ENCODE data around the gene CLK1. TPM values are rescaled to one million over a fixed set of nuclear protein-coding genes. Genes with fewer than 3 reads are reported as not detected.
A peak's percentile ranks its signal among the peaks of the same experiment; 100 is the strongest.
"Not testable (repeated sequence)": the region's sequence is repeated elsewhere in the genome, so short reads cannot be mapped to it uniquely, and the experiment has no call there.

The CLK1 gene
- 100 to 1,000 TPM in 1 of 2 donors, 10 to 100 TPM in 1; 75.9 to 460 TPM for polyA plus RNA-seq

- peaks cover 0 to 3% of the 10 kb centered on the region in 2 donors for H3K4me1 ChIP-seq (ENCODE audit: control insufficient read depth in 2 of 2, insufficient read depth in 2 of 2, low read length in 1 of 2)
- H3K4me3 ChIP-seq (ENCODE audit: low read depth in 1 of 2, low read length in 2 of 2) = peak within 1 kb of the TSS; percentile 96 to 99
- no peaks in the 10 kb centered on the region for H3K9me3 ChIP-seq (ENCODE audit: control insufficient read depth in 2 of 2, insufficient read depth in 1 of 2, low read depth in 1 of 2, low read length in 1 of 2)
- peaks cover 0 to 4% of the 10 kb centered on the region in 2 donors for H3K36me3 ChIP-seq (ENCODE audit: control insufficient read depth in 2 of 2, insufficient read depth in 2 of 2, low read length in 1 of 2)
- no peaks in the 10 kb centered on the region for H3K27me3 ChIP-seq (ENCODE audit: control insufficient read depth in 1 of 2, insufficient read depth in 2 of 2, low read length in 2 of 2)
- peak within 1 kb of the TSS; percentile 100 for H3K27ac ChIP-seq (ENCODE audit: low read depth in 2 of 2, low read length in 1 of 2)
- WGBS, 2 donors = 1% methylated on average over 89 of the region's 89 CpGs
Observed at GRCh38 chr2:200864176-200865034, at the start of gene CLK1. Gene CLK1 (minus strand): TSS chr2:200864658. CDS start chr2:200861862, 2,796 bp downstream.

- H3K9me3 ChIP-seq (ENCODE audit: control insufficient read depth in 2 of 2, insufficient read depth in 1 of 2, low read depth in 1 of 2, low read length in 1 of 2) = no peaks in the 10 kb centered on the region
- H3K36me3 ChIP-seq (ENCODE audit: control insufficient read depth in 2 of 2, insufficient read depth in 2 of 2, low read length in 1 of 2) = no peaks in the 10 kb centered on the region
- H3K4me3 ChIP-seq (ENCODE audit: low read depth in 1 of 2, low read length in 2 of 2) = no peak overlapping the region
Observed at GRCh38 chr2:200913654-200914053, 49.2 kb upstream of the CLK1 start.

GRCh38 chr2:200909958-200910357 lies 45.5 kb upstream of the CLK1 start:
- no peaks in the 10 kb centered on the region for H3K27me3 ChIP-seq (ENCODE audit: control insufficient read depth in 1 of 2, insufficient read depth in 2 of 2, low read length in 2 of 2)

More at GRCh38 chr2:200913654-200914053, 49.2 kb upstream of the CLK1 start:
- no peaks in the 10 kb centered on the region for H3K27me3 ChIP-seq (ENCODE audit: control insufficient read depth in 1 of 2, insufficient read depth in 2 of 2, low read length in 2 of 2)
- H3K4me1 ChIP-seq (ENCODE audit: control insufficient read depth in 2 of 2, insufficient read depth in 2 of 2, low read length in 1 of 2) = no peaks in the 10 kb centered on the region
- H3K27ac ChIP-seq (ENCODE audit: low read depth in 2 of 2, low read length in 1 of 2) = no peak overlapping the region

GRCh38 chr2:200905618-200906296 lies 41.3 kb upstream of the CLK1 start:
- Histone ChIP-seq H3K4me1 (ENCODE audit: control insufficient read depth in 2 of 2, insufficient read depth in 2 of 2, low read length in 1 of 2) (no peaks in the 10 kb centered on the region), H3K27me3 (ENCODE audit: control insufficient read depth in 1 of 2, insufficient read depth in 2 of 2, low read length in 2 of 2) (no peaks in the 10 kb centered on the region), H3K27ac (ENCODE audit: low read depth in 2 of 2, low read length in 1 of 2) (no peak overlapping the region), H3K9me3 (ENCODE audit: control insufficient read depth in 2 of 2, insufficient read depth in 1 of 2, low read depth in 1 of 2, low read length in 1 of 2) (no peaks in the 10 kb centered on the region), H3K4me3 (ENCODE audit: low read depth in 1 of 2, low read length in 2 of 2) (no peak overlapping the region), H3K36me3 (ENCODE audit: control insufficient read depth in 2 of 2, insufficient read depth in 2 of 2, low read length in 1 of 2) (peaks cover 0 to 3% of the 10 kb centered on the region in 2 donors)
- 50 to 59% methylated on average over 2 of the region's 2 CpGs for WGBS, 2 donors

More at GRCh38 chr2:200909958-200910357, 45.5 kb upstream of the CLK1 start:
- peaks cover 0 to 3% of the 10 kb centered on the region in 2 donors for H3K36me3 ChIP-seq (ENCODE audit: control insufficient read depth in 2 of 2, insufficient read depth in 2 of 2, low read length in 1 of 2)
- WGBS, 2 donors = 96% methylated on average over 4 of the region's 4 CpGs
- no peak overlapping the region for H3K27ac ChIP-seq (ENCODE audit: low read depth in 2 of 2, low read length in 1 of 2)
- no peaks in the 10 kb centered on the region for H3K4me1 ChIP-seq (ENCODE audit: control insufficient read depth in 2 of 2, insufficient read depth in 2 of 2, low read length in 1 of 2)
- no peaks in the 10 kb centered on the region for H3K9me3 ChIP-seq (ENCODE audit: control insufficient read depth in 2 of 2, insufficient read depth in 1 of 2, low read depth in 1 of 2, low read length in 1 of 2)
- no peak overlapping the region for H3K4me3 ChIP-seq (ENCODE audit: low read depth in 1 of 2, low read length in 2 of 2)

- WGBS, 2 donors = 7 to 10% methylated on average over 4 of the region's 4 CpGs
- no peak overlapping the region for H3K27ac ChIP-seq (ENCODE audit: low read depth in 2 of 2, low read length in 1 of 2)
- no peaks in the 10 kb centered on the region for H3K4me1 ChIP-seq (ENCODE audit: control insufficient read depth in 2 of 2, insufficient read depth in 2 of 2, low read length in 1 of 2)
- no peak overlapping the region for H3K4me3 ChIP-seq (ENCODE audit: low read depth in 1 of 2, low read length in 2 of 2)
- H3K27me3 ChIP-seq (ENCODE audit: control insufficient read depth in 1 of 2, insufficient read depth in 2 of 2, low read length in 2 of 2) = no peaks in the 10 kb centered on the region
- peaks cover 5 to 8% of the 10 kb centered on the region in 2 donors for H3K36me3 ChIP-seq (ENCODE audit: control insufficient read depth in 2 of 2, insufficient read depth in 2 of 2, low read length in 1 of 2)
- no peaks in the 10 kb centered on the region for H3K9me3 ChIP-seq (ENCODE audit: control insufficient read depth in 2 of 2, insufficient read depth in 1 of 2, low read depth in 1 of 2, low read length in 1 of 2)
Observed at GRCh38 chr2:200901459-200902072, 37.1 kb upstream of the CLK1 start.

- no peaks in the 10 kb centered on the region for H3K9me3 ChIP-seq (ENCODE audit: control insufficient read depth in 2 of 2, insufficient read depth in 1 of 2, low read depth in 1 of 2, low read length in 1 of 2)
- H3K27me3 ChIP-seq (ENCODE audit: control insufficient read depth in 1 of 2, insufficient read depth in 2 of 2, low read length in 2 of 2) = no peaks in the 10 kb centered on the region
- no peak overlapping the region for H3K4me3 ChIP-seq (ENCODE audit: low read depth in 1 of 2, low read length in 2 of 2)
- H3K4me1 ChIP-seq (ENCODE audit: control insufficient read depth in 2 of 2, insufficient read depth in 2 of 2, low read length in 1 of 2) = no peaks in the 10 kb centered on the region
- H3K36me3 ChIP-seq (ENCODE audit: control insufficient read depth in 2 of 2, insufficient read depth in 2 of 2, low read length in 1 of 2) = peaks cover 6 to 14% of the 10 kb centered on the region in 2 donors
- H3K27ac ChIP-seq (ENCODE audit: low read depth in 2 of 2, low read length in 1 of 2) = no peak overlapping the region
Observed at GRCh38 chr2:200899482-200899881, 35.0 kb upstream of the CLK1 start.

- no peaks in the 10 kb centered on the region for H3K27me3 ChIP-seq (ENCODE audit: control insufficient read depth in 1 of 2, insufficient read depth in 2 of 2, low read length in 2 of 2)
- 0% methylated on average over 50 of the region's 50 CpGs for WGBS, 2 donors
- H3K9me3 ChIP-seq (ENCODE audit: control insufficient read depth in 2 of 2, insufficient read depth in 1 of 2, low read depth in 1 of 2, low read length in 1 of 2) = no peaks in the 10 kb centered on the region
- no peaks in the 10 kb centered on the region for H3K4me1 ChIP-seq (ENCODE audit: control insufficient read depth in 2 of 2, insufficient read depth in 2 of 2, low read length in 1 of 2)
- H3K27ac ChIP-seq (ENCODE audit: low read depth in 2 of 2, low read length in 1 of 2) = peak within 1 kb of the TSS; percentile 92 to 100
- H3K4me3 ChIP-seq (ENCODE audit: low read depth in 1 of 2, low read length in 2 of 2) = peak within 1 kb of the TSS; percentile 68 to 85
- no peaks in the 10 kb centered on the region for H3K36me3 ChIP-seq (ENCODE audit: control insufficient read depth in 2 of 2, insufficient read depth in 2 of 2, low read length in 1 of 2)
Observed at GRCh38 chr2:200888704-200889625, 24.5 kb upstream of the CLK1 start, which contains the start of the genes NIF3L1 and PPIL3. Gene NIF3L1 (plus strand): TSS chr2:200889371. CDS start chr2:200891944, 2,573 bp downstream. Gene PPIL3 (minus strand): TSS chr2:200889077. CDS start chr2:200887615, 1,462 bp downstream.

GRCh38 chr2:200881715-200882249 lies 17.3 kb upstream of the CLK1 start:
- H3K4me1 ChIP-seq (ENCODE audit: control insufficient read depth in 2 of 2, insufficient read depth in 2 of 2, low read length in 1 of 2); H3K27ac ChIP-seq (ENCODE audit: low read depth in 2 of 2, low read length in 1 of 2); H3K4me3 ChIP-seq (ENCODE audit: low read depth in 1 of 2, low read length in 2 of 2); H3K27me3 ChIP-seq (ENCODE audit: control insufficient read depth in 1 of 2, insufficient read depth in 2 of 2, low read length in 2 of 2); H3K9me3 ChIP-seq (ENCODE audit: control insufficient read depth in 2 of 2, insufficient read depth in 1 of 2, low read depth in 1 of 2, low read length in 1 of 2): not testable (repeated sequence)
- WGBS, 2 donors = 80 to 84% methylated on average over 2 of the region's 2 CpGs
- H3K36me3 ChIP-seq (ENCODE audit: control insufficient read depth in 2 of 2, insufficient read depth in 2 of 2, low read length in 1 of 2) = peaks cover 3 to 15% of the 10 kb centered on the region in 2 donors
